GM23338 (cell line): Measurements from ENCODE around the gene MUC22.

Source experiments
- CTCF ChIP-seq, 2 experiments: fragments of 200-600 bp in 1 of 2; sonication (generic) in 1 of 2; conservative IDR thresholded peaks; 2 replicates each; pipeline versions ENCODE4 v1.5.1 to v1.6.1; 2016 to 2017; ENCODE audit warnings: antibody characterized with exemption in 2 of 2, low read depth in 2 of 2, mild to moderate bottlenecking in 2 of 2, moderate library complexity in 1 of 2
- EZH2 ChIP-seq: fragments of 200-600 bp; sonication (generic); IDR thresholded peaks from one replicate; pipeline ENCODE4 v1.8.0; 2017; ENCODE audit warnings: antibody characterized with exemption, mild to moderate bottlenecking, low read depth; ENCODE audit not compliant: unreplicated experiment
- EZH2phosphoT487 ChIP-seq: fragments of 200-600 bp; sonication (generic); IDR thresholded peaks from one replicate; pipeline ENCODE4 v1.8.1; 2018; ENCODE audit warnings: antibody characterized with exemption; ENCODE audit not compliant: unreplicated experiment

GRCh38 chr6:30964075-30964474, 46.2 kb upstream of the MUC22 start:
- TF ChIP-seq EZH2phosphoT487 (no peak), EZH2 (no peak), CTCF (conservative IDR thresholded peaks at IDR 0.05; ENCODE audit: low read depth in 2 of 2) (no peak)
